ENCODE data around the gene FSTL1.

The FSTL1 gene

DNA sequence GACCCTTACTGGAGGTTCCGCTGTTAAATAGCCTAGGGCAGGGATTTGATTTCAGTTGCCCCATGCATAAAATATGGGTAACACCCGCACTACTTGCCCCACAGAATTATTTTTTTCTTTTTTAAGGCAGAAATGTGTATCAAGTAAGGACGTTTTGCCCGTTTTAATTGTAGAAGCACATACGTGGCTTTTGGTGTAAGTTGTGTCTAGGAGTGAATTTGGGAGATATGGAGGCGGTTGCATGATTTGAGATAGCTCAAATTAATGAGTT, 101.0 kb downstream of the FSTL1 start:
- DNase-seq: no peak

DNA sequence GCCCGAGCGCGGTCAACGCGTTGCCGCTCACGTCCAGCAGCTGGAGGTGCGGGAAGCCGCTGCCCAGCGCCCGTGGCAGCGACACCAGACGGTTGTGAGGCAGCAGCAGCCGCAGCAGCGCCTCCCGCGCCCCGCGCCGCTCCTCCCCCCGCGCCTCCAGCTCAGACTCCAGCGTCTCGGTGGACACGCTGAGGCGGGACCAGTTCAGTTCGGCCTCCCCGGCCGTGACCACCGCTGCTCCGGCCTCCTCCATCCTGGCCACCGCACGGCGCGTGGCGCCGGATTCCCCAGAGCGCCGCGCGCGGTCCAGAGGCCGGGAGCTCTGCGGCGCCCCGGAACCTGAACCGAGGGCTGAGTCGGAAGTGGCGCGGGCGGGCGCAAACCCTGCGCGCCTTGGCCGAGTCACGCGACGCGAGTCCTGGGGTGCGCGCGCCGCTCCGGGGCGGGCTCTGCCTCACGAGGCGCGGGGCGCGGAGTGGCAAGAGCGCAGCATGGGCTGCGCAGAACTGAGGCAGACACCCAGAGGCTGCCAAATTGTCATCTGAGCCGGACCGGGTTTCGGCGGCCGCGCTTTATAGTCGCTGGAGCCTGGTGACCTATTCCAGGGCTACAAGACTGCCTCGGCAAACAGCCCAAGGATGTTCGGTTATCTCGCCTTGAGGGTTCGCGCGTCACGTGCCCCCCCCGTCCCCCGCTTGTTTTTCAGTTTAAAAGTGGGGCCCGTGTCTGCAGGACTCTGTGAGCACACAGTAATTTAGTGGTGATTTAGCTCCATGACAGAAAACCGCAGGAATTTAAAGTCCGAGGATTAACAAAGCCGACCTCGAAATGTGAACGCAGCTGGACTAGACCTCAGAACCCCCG, 101.6 kb downstream of the FSTL1 start, which contains the start of gene LRRC58:
LRRC58 (minus strand) TSS at position 364 of the 864 bp plus-strand sequence; CDS start at position 253, 111 bp downstream.
- DNase-seq: peak; percentile 76 to 93 (median 80)

- DNase-seq: peak in 4 of 5 donors; percentile 32 to 80 (median 47)
These were observed 102.5 kb downstream of the FSTL1 start for GRCh38 chr3:120348065-120348990.

- DNase-seq: peak in 1 of 5 donors; percentile 81
These were observed 106.4 kb downstream of the FSTL1 start for GRCh38 chr3:120344349-120344748.

Data from T-helper 1 cell (primary cell).